GM23338 (cell line): Measurements from ENCODE around the gene RBMS2.

Source experiments
- CREB1 ChIP-seq: fragments of 250-450 bp; sonication (Bioruptor Pico); IDR thresholded peaks from 2 replicates; pipeline ENCODE4 v1.5.0; 2020; ENCODE audit warnings: low read depth, mild to moderate bottlenecking, moderate library complexity
- EZH2 ChIP-seq: fragments of 200-600 bp; sonication (generic); IDR thresholded peaks from one replicate; pipeline ENCODE4 v1.8.0; 2017; ENCODE audit warnings: antibody characterized with exemption, mild to moderate bottlenecking, low read depth; ENCODE audit not compliant: unreplicated experiment
- EZH2phosphoT487 ChIP-seq: fragments of 200-600 bp; sonication (generic); IDR thresholded peaks from one replicate; pipeline ENCODE4 v1.8.1; 2018; ENCODE audit warnings: antibody characterized with exemption; ENCODE audit not compliant: unreplicated experiment
- JUNB ChIP-seq: IDR thresholded peaks from one replicate; pipeline ENCODE4 v1.6.1; 2016; ENCODE audit warnings: antibody characterized with exemption; ENCODE audit not compliant: unreplicated experiment
- NANOG ChIP-seq: IDR thresholded peaks from 2 replicates; pipeline ENCODE4 v1.6.1; 2016; ENCODE audit warnings: antibody characterized with exemption, borderline replicate concordance
- POLR2AphosphoS5 ChIP-seq: IDR thresholded peaks from 2 replicates; pipeline ENCODE4 v1.6.1; 2016; ENCODE audit warnings: antibody characterized with exemption, low read depth
- REST ChIP-seq: IDR thresholded peaks from one replicate; pipeline ENCODE4 v1.6.1; 2018; ENCODE audit warnings: antibody characterized with exemption; ENCODE audit not compliant: unreplicated experiment
- ZNF114 ChIP-seq: fragments of 250-450 bp; sonication (Bioruptor Pico); IDR thresholded peaks from 2 replicates; pipeline ENCODE4 v1.5.0; 2020; ENCODE audit warnings: mild to moderate bottlenecking, moderate library complexity
- ZNF331 ChIP-seq: fragments of 250-450 bp; sonication (Bioruptor Pico); IDR thresholded peaks from 2 replicates; pipeline ENCODE4 v1.5.0; 2020; ENCODE audit warnings: low read depth, mild to moderate bottlenecking, moderate library complexity
- TF ChIP-seq, protein P1 (sequence below), 2 experiments: fragments of 200-600 bp in 1 of 2; sonication (generic) in 1 of 2; conservative IDR thresholded peaks; 2 replicates each; pipeline versions ENCODE4 v1.5.1 to v1.6.1; 2016 to 2017; ENCODE audit warnings: antibody characterized with exemption in 2 of 2, low read depth in 2 of 2, mild to moderate bottlenecking in 2 of 2, moderate library complexity in 1 of 2
- TF ChIP-seq, protein P2 (sequence below): IDR thresholded peaks from 2 replicates; pipeline ENCODE4 v1.6.1; 2016; ENCODE audit warnings: antibody characterized with exemption
- TF ChIP-seq, protein P3 (sequence below): fragments of 250-450 bp; sonication (Bioruptor Pico); IDR thresholded peaks from 2 replicates; pipeline ENCODE4 v1.5.0; 2020; ENCODE audit warnings: mild to moderate bottlenecking, moderate library complexity

GRCh38 chr12:56510786-56511185 lies 10.8 kb upstream of the RBMS2 start:
- TF ChIP-seq EZH2 (no peak), REST (no peak), EZH2phosphoT487 (no peak), POLR2AphosphoS5 (no peak), CREB1 (no peak), NANOG (no peak), JUNB (no peak), ZNF331 (no peak), ZNF114 (no peak)
- TF ChIP-seq, protein P1, sequence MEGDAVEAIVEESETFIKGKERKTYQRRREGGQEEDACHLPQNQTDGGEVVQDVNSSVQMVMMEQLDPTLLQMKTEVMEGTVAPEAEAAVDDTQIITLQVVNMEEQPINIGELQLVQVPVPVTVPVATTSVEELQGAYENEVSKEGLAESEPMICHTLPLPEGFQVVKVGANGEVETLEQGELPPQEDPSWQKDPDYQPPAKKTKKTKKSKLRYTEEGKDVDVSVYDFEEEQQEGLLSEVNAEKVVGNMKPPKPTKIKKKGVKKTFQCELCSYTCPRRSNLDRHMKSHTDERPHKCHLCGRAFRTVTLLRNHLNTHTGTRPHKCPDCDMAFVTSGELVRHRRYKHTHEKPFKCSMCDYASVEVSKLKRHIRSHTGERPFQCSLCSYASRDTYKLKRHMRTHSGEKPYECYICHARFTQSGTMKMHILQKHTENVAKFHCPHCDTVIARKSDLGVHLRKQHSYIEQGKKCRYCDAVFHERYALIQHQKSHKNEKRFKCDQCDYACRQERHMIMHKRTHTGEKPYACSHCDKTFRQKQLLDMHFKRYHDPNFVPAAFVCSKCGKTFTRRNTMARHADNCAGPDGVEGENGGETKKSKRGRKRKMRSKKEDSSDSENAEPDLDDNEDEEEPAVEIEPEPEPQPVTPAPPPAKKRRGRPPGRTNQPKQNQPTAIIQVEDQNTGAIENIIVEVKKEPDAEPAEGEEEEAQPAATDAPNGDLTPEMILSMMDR (conservative IDR thresholded peaks at IDR 0.05; ENCODE audit: low read depth in 2 of 2) = no peak
- TF ChIP-seq, protein P2, sequence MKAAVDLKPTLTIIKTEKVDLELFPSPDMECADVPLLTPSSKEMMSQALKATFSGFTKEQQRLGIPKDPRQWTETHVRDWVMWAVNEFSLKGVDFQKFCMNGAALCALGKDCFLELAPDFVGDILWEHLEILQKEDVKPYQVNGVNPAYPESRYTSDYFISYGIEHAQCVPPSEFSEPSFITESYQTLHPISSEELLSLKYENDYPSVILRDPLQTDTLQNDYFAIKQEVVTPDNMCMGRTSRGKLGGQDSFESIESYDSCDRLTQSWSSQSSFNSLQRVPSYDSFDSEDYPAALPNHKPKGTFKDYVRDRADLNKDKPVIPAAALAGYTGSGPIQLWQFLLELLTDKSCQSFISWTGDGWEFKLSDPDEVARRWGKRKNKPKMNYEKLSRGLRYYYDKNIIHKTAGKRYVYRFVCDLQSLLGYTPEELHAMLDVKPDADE = no peak
- TF ChIP-seq, protein P3, sequence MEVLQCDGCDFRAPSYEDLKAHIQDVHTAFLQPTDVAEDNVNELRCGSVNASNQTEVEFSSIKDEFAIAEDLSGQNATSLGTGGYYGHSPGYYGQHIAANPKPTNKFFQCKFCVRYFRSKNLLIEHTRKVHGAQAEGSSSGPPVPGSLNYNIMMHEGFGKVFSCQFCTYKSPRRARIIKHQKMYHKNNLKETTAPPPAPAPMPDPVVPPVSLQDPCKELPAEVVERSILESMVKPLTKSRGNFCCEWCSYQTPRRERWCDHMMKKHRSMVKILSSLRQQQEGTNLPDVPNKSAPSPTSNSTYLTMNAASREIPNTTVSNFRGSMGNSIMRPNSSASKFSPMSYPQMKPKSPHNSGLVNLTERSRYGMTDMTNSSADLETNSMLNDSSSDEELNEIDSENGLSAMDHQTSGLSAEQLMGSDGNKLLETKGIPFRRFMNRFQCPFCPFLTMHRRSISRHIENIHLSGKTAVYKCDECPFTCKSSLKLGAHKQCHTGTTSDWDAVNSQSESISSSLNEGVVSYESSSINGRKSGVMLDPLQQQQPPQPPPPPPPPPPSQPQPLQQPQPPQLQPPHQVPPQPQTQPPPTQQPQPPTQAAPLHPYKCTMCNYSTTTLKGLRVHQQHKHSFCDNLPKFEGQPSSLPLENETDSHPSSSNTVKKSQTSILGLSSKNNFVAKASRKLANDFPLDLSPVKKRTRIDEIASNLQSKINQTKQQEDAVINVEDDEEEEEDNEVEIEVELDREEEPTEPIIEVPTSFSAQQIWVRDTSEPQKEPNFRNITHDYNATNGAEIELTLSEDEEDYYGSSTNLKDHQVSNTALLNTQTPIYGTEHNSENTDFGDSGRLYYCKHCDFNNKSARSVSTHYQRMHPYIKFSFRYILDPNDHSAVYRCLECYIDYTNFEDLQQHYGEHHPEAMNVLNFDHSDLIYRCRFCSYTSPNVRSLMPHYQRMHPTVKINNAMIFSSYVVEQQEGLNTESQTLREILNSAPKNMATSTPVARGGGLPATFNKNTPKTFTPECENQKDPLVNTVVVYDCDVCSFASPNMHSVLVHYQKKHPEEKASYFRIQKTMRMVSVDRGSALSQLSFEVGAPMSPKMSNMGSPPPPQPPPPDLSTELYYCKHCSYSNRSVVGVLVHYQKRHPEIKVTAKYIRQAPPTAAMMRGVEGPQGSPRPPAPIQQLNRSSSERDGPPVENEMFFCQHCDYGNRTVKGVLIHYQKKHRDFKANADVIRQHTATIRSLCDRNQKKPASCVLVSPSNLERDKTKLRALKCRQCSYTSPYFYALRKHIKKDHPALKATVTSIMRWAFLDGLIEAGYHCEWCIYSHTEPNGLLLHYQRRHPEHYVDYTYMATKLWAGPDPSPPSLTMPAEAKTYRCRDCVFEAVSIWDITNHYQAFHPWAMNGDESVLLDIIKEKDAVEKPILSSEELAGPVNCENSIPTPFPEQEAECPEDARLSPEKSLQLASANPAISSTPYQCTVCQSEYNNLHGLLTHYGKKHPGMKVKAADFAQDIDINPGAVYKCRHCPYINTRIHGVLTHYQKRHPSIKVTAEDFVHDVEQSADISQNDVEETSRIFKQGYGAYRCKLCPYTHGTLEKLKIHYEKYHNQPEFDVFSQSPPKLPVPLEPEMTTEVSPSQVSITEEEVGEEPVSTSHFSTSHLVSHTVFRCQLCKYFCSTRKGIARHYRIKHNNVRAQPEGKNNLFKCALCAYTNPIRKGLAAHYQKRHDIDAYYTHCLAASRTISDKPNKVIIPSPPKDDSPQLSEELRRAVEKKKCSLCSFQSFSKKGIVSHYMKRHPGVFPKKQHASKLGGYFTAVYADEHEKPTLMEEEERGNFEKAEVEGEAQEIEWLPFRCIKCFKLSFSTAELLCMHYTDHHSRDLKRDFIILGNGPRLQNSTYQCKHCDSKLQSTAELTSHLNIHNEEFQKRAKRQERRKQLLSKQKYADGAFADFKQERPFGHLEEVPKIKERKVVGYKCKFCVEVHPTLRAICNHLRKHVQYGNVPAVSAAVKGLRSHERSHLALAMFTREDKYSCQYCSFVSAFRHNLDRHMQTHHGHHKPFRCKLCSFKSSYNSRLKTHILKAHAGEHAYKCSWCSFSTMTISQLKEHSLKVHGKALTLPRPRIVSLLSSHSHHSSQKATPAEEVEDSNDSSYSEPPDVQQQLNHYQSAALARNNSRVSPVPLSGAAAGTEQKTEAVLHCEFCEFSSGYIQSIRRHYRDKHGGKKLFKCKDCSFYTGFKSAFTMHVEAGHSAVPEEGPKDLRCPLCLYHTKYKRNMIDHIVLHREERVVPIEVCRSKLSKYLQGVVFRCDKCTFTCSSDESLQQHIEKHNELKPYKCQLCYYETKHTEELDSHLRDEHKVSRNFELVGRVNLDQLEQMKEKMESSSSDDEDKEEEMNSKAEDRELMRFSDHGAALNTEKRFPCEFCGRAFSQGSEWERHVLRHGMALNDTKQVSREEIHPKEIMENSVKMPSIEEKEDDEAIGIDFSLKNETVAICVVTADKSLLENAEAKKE (CRISPR knock-in tag) = no peak
